HG03457 (cell line): ENCODE results near the gene CENPE.

Experiments
- ATAC-seq: cut with Tn5 transposase; IDR thresholded peaks from one replicate; pipeline ENCODE4 v1.9.1; 2021; ENCODE audit warnings: moderate number of reproducible peaks; ENCODE audit not compliant: unreplicated experiment

The CENPE gene

DNA sequence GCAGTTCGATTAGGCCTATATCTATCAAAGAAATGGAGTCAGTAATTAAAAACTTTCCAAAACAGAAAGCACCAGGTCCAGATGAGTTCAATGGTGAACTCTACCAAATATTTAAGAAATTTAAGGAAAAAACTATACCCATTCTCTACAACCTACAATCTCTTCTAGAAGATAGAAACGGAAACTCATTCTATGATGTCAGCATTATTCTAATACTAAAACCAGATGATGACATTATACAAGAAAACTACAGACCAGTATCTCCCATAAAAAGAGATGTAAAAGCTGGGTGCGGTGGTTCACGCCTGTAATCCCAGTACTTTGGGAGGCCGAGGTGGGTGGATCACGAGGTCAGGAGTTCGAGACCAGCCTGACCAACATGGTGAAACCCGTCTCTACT is 69.0 kb downstream of the CENPE start:
- ATAC-seq: no peak

DNA sequence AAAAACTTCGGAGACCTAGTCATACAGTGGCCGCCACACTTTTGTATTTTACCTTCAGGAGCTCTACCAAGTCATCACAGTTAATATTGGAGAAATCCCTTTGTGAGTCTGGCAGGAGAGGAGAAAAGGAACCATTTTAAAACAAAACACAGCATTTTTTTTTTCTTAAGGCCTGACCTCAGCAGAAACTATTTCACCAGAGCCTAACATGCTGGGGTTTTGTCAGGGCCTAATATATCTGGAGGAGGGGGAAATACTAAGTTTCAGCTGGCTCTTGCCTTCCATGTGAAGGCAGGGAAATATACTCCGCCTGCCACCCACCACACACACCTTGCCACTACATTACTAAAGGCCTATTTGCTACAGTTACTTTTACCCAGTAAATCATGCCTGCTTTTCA is 72.0 kb downstream of the CENPE start:
- ATAC-seq: no peak

DNA sequence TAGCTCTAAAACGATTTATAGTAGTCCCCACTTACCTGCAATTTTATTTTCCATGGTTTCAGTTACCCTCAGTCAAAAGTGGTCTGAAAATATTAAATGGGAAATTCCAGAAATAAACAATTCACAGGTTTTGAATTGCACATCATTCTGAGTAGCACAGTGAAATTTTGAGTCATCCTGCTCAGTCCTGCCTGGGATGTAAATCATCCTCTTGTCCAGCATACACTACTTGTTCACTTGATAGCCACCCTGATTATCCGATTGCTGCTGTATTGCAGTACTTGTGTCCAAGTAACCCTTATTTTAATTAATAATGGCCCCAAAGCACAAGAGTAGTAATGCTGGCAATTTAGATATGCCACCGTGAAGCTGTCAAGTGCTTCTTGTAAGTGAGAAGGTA is 75.0 kb downstream of the CENPE start:
- no peak for ATAC-seq

DNA sequence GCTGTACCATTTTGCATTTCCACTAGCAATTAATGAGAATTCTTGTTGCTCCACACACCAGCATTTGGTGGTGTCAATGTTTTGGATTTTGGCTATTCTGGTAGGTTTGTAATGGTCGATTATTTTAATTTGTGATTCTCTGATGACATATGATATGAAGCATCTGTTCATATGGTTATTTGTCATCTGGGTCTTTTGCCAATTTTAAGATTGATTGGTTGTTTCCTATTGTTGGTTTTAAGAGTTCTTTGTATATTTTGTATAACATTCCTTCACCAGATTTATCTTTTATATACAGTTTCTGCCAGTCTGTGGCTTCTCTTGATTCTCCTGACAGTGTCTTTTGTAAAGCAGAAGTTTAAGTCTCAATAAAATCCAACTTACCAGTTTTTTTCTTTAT is 80.0 kb downstream of the CENPE start:
- ATAC-seq: no peak

DNA sequence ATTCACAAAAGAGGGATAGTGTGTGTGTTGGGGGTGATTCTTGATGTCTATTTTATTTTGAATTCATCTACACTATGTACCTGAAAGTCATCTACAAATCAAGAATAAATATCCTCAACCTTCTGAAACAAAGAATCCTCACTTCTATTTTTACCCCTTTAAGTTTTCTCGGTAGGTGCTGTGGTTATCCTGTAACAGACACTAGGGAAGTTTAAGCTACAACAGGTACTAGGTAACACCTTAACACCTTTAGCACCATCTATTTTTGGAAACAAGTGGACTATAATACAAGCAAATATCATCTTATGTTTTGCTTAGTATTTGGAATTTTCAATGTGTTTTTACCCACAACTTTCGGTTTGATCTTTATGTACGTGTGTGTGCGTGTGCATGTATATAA is 86.5 kb downstream of the CENPE start:
- no peak for ATAC-seq

DNA sequence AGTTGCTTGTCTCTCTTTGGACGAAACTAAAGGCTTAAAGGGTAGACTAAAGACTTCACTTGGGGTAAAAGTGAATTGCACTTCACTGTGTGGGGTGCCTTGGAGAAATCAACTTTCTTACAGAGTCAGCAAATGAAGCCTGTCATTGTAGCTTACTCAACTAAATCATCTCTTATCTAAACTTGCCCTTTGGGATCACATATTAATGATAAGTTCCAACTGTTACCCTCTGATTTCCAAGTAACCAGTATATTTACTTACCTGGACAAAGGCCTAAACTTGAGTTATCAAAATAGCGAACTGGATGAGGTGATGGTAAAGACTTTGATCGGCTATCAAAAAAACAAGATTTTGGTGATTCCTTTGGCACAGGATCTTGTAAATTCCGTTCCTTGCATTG is 89.6 kb downstream of the CENPE start:
- ATAC-seq: no peak

DNA sequence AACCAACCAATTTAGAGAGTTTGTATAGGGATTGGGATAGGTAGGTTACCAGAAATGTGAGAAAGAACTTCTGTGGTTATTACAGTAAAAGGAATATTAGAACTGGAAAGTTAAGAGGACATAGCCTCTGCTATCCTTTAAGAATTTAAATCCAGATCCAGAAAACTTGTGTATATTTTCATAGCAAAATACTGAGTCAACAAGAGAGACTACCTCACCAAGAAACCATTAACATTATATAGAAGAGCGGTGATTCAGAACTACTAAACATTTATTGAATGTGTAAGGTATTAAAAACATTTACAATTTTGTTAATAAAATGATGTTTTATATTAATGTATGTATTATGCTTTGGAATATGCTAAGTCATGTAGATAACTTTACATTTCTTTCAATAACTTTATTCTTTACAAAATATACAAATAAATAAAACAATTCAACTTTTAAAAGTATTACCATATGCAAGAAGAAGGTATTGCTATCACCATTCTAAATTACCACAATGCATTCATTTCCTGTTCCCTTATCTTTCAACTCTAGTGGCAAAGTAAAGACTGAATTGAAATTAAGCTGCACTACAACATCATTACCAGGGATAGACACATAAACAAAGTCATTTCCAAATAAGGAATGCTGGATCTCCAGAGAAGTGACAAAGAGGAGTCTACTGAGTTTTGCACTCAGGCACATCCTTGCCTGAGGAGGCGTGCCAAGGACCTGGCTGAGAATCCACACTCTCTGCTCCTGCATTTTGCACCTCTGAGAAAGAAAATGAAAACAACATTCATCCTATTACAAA is 92.4 kb downstream of the CENPE start:
- no peak for ATAC-seq

DNA sequence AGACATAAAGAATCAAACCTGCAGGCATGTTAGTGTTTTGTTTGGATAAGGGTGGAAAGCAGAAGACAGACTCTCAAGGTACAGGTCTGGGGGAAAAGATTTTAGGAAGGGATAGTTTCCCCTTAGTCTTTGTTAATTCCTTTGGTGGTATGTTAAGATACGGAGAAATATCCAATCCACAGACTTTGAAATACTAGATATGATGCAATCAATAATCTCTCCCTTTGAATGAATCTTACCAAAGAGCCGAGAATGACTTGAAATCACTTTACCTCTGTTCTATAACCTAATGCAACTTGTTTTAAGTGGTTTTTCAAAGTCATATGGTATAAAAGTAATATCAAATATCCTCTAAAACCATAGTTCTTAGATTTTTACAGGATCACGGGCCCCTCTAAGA is 93.3 kb downstream of the CENPE start:
- ATAC-seq: no peak

DNA sequence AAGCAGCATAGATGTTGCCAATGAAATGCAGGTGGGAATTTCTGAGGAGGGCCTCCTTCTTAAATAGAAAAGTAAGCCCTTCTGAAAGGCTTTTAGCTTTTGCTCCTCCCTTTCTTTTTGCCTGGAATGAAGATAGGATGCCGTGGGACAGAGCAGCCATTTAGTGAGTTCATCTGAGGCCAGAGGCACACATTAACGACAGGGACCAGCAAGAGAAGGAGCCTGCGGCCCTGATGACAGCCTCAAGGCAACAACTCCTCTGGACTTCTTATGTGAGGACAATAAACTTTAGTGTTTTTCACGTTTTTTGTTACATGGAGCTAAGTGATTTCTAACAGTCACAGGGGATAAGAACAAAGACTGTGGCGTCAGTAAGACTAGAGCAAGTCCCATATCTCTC is 97.5 kb downstream of the CENPE start:
- no peak for ATAC-seq

DNA sequence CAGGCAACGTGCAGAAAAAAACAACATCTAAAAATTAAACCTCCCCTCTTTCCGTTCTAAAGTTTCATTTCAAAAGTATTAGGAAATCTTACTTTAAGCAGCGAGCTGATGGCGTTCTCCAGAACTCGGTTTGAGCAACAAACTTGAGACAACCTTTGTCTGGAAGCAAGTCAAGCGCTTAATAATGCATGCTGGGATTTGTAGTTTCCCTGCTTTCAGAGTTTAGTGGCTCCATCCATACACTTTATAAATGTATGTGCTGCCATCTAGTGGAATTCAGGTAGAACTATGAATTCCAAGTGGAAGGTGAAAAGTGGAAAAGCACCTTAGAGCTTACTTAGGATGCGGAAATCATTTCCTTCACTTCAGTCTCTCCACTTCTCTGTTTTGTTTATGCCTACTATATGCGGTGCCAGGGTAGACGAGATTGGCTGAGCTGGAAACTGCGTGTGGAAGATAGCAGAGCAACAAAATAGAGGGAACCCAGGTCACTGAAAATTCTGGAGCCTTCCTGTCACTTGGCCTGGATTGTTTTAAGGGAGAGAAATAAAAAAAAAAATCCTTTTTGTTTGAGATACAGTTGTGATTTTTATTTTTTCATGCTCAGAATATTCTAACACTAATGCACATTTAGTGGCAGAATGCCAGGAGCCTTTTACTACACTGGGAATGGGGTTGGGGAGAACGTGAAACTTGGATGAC is 98.3 kb downstream of the CENPE start, which contains the start of gene BDH2:
BDH2 (minus strand) TSS at position 144 of the 702 bp plus-strand sequence. CDS start 3,580 bp downstream, outside the sequence.
- ATAC-seq: peak; percentile 92

DNA sequence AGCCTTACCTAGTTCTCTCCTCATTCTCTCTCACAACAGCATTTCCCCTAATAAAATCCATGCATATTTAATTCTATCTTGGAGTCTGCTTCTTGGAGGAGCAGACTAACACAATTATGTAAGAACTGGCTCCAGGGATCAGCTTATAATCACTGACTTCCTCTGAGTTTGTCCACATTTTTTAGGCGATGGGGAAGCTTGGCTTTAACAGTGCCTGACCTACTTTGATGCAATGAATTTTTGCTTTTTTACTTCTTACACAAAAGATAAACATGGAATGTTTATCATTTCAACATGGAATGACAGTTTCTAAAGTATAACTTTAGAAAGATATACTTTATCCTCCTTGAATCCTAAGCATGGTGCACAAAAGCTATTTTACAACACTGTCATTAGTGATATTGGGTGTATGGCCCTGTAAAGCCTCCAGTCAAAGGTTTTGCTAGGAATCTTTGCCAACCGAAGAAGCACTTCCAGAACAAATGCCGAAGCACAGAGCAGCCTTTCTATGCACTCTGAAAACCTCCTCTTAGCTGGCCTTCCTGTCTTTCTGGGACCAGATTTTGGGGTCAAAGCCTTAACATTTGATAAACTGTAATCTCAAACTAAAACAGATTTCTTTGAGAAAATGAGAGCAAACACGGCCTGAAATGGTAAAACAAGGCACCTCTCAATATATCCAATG is 99.2 kb downstream of the CENPE start:
- ATAC-seq: no peak

DNA sequence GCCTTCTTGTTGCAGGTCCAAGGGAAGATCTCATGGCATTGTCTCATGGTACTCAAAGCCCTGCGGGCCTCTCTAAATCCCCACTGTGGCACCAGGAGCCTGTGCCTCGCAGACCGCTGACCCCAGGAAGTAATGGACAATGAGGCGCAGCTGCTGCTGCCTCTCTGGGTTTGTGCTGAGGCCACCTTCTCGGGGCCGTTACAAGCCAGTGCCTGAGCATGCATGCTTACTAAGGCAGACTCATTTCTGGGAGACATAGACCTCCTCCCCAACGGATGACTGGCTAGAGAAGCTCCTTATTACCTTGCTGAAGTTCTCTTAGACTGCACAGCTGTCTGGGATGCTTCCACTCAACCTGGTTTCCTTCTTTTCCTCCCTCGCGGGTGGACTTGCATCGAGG is 99.8 kb downstream of the CENPE start:
- ATAC-seq: no peak

DNA sequence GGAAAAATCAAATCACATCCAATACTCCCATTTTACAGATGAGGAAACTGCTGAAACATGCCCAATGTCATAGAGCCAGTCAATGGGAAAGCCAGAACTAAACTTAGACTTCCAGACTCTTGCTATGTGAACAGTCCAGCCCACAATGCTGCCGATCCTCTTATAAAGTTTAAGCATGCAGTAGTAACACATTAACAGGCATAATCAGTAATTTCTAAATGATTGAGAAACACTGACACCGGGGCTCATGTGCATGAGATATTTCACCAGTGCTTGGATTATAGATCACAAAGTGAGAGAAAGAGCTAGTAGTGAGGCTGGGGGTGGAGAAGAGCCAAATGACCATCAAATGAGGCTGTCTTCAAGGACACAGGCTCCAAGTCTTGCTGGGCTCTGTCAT is 101.0 kb downstream of the CENPE start:
- ATAC-seq: no peak

DNA sequence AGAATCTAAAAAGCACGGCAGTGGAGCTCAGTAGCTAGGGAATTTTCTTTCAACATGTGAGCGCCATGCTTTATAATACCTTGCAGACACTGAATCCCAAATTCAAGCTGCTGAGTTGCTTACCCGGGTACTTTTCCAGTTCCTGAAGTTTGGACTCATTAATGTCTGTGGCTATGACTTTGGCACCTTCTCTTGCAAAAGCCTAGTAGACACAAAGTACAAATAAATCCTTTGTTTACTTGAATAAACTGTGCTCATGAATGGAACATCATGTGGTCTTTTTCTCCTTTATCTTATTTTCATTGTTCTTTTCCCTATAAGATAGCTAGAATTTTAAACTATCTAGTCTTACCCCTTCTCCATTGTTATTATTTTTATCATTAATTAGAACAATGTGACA is 103.1 kb downstream of the CENPE start:
- no peak for ATAC-seq

DNA sequence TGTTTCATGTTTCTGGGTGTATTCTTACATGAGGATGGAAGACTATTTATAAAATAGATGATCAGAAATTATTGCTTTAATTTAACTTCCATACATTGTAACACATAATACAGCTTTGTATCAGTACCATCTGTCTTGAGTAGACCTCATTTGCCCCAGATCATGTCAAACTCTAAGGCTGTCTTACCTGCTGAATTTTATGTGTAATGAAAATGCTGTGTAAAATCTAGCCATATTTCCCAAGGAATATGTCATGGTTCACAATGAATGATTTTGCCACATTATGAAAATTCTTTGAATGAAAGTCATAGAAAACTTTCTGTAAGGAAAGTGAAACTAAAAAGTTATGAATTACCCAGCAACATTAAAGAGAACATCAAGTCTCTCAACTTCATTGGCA is 105.9 kb downstream of the CENPE start:
- ATAC-seq: no peak

DNA sequence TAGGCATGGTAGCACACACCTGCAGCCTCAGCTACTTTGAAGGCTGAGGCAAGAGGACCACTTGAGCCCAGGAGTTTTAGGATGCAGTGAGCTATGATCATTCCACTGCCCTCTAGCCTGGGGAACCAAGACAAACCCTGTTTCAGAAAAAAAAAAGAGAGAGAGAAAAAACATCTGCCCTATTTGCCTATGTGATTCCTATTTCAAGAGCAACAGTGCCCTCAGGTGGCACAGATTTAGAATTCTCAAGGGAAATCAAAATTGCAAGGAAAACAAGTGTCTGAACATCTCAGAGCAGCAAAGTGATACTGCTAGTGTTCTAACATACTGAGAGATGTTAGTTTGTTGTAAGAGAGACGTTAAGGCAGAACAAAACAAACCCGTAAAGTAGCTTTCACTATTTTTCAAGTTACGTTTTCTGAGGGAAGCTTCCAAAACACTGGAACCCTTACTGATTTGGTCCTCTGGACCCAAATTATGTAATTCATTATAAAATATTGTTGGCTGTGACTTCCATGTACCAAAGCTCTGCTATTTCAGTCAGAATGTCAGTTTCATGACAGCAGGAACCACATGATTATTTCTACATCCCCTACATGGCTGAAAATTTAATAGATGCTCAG is 106.4 kb downstream of the CENPE start:
- ATAC-seq: peak; percentile 51

DNA sequence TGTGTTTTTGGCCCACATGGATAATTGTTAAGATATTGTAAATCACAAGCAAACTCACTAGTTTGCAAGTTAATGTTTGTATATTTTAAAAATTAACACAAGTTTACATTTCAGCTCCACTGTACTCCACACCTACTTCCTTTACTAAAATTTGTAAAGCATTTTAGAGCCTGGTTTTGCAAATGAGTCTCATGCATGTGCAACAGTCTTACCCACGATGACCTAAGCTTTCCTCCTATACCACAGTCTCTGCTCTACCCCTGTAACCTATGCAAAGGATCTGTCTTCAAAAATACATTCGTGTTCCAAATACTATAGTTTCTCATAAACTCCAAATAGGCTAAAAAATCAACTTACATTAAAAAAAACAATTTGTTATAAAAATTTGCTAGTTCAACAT is 108.7 kb downstream of the CENPE start:
- ATAC-seq: no peak

DNA sequence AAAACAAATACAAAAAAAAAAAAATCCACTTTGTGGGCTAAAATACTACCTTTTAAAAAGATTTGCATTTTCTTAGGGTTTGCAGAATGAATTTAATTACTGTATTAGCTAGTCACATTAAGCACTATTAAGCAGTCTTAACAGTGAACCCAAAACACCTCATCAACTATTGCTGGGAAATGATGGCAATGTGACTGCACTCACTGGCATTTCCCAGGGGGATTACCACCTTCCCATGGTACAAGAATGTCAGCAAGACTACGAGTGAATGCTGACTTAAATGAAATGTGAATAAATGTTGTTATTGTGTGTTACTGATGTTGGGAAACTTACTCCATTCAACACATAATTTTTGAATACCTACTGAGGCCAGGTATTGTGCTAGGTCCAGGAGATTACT is 111.6 kb downstream of the CENPE start:
- no peak for ATAC-seq

DNA sequence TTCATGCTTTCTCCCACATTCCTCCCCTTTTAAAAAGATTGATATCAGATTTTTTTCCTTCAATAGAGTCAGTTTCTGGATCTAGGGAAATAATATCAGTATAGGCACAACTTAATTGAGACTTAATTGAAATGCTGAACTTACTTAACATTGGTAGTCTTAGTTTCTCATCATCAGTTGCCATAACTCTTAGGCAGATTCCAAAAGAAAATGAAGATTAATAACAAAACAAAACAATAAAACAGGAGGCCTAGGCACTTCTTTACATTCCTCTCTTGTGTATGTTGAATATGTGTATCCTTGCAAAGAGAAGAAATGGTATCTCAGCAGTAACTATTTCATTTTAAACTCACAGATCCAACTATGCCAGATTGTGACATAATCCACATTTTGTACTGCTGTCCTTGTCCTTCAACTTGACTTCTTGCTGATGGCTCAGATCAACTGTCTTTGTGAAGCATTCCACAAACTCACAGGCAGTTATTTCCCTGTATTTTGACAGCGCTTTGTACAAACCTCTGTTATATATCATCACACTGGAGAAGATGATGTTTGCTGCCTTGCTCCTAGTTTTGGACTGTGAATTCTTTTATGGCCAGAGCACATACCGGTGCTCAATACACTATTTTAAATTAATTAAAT is 112.5 kb downstream of the CENPE start:
- ATAC-seq: no peak

DNA sequence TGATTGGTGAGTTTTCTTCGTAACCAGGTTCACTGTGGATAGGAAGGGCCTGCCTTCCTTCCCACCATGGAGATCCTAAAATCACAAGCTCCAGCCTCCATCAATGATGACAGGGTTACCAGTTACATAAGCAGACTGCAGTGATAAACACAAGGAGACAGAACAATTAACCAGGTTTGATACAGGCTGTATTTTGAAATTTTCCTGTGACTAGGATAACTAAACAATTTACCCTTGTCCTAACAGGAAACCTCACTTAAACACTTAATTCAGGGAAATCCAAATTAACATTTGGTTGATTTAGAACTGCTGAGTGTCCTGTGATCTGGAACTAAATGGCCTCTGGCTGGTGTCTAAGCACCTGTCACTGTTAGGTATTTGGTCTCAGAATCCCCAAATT is 118.5 kb downstream of the CENPE start:
- ATAC-seq: no peak

DNA sequence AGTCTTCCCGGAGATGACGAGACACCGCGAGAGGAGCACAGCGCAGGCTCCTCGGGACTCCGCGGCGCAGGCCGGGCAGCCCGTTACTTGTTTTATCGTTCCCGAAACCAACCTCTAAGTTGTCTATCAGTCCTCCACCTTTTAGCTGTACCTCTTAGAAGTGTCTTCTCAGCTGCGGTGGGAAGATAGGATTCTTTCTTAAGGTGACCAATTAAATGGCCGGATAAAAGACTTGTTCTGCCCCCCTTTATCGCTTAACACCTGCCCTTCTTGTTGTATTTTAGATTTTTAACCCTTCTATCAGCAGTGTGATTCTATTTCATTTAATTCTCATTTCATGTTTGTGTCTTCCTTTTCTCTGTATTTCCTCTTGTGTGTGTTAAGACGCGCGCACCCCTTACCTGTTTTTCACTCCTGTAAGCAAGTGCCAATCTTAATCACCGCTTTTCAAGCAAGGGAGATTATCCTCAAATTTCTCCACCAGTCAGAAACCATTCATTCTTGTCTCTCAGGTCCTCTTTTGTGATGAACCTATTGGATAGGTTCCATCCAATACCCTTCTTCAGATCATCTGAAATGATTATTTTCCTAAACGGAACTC is 121.3 kb downstream of the CENPE start, which contains the start of gene SLC9B2:
SLC9B2 (minus strand) TSS at position 15 of the 601 bp plus-strand sequence. CDS start 9,211 bp downstream, outside the sequence.
- ATAC-seq: peak; percentile 35
